A673 (cell line): ENCODE measurements around the gene SLC39A3. TPM values are rescaled to one million over a fixed set of nuclear protein-coding genes. Genes with fewer than 3 reads are reported as not detected.

Source experiments
- Bru-seq: library from RNA; stranded (reverse); fragments of 400-500 nt; gene quantifications from one replicate; lab custom pipeline; 2021; lab: Mats Ljungman, UMichigan
- BruChase-seq, 2 experiments: library from RNA; stranded (reverse); fragments of 400-500 nt; gene quantifications; one replicate each; lab custom pipeline; 2021; lab: Mats Ljungman, UMichigan
- BruUV-seq: library from RNA; stranded (reverse); fragments of 400-500 nt; replicated peaks from 2 replicates; lab custom pipeline; 2021; lab: Mats Ljungman, UMichigan
- CTCF ChIA-PET: fragments of 300-600 bp; sonication (Branson Sonifier 250); formaldehyde crosslinking; loops from one replicate; lab custom pipeline; 2022; ENCODE audit warnings: antibody characterized with exemption; lab: Charles Lee
- POLR2A ChIA-PET: fragments of 300-600 bp; sonication (Branson Sonifier 250); formaldehyde crosslinking; loops from one replicate; lab custom pipeline; 2022; ENCODE audit warnings: antibody characterized with exemption; ENCODE audit not compliant: low non-redundant PET; lab: Charles Lee
- DNase-seq: peaks from one replicate; pipeline ENCODE4 v3.0.0-alpha.2; 2015; ENCODE audit warnings: low spot score
- H3K27ac ChIP-seq: fragments of 200-600 bp; sonication (generic); 2 replicates; pipeline ENCODE4 v1.5.1; 2016; ENCODE audit warnings: mixed run types, low read depth, mild to moderate bottlenecking, mixed read lengths, antibody characterized with exemption, low read length; ENCODE audit not compliant: poor library complexity, severe bottlenecking
- H3K27me3 ChIP-seq: fragments of 200-600 bp; sonication (generic); replicated peaks from 2 replicates; pipeline ENCODE4 v1.6.1; 2017; ENCODE audit warnings: mixed run types, low read depth, mild to moderate bottlenecking, mixed read lengths, antibody characterized with exemption, low read length; ENCODE audit not compliant: insufficient read depth, poor library complexity
- H3K36me3 ChIP-seq: fragments of 200-600 bp; sonication (generic); 2 replicates; pipeline ENCODE4 v1.6.1; 2016; ENCODE audit warnings: mixed run types, mild to moderate bottlenecking, mixed read lengths, antibody characterized with exemption, low read length; ENCODE audit not compliant: insufficient read depth, poor library complexity, severe bottlenecking
- H3K4me1 ChIP-seq: fragments of 200-600 bp; sonication (generic); 2 replicates; pipeline ENCODE4 v1.6.1; 2017; ENCODE audit warnings: mixed run types, mild to moderate bottlenecking, mixed read lengths, antibody characterized with exemption, low read length; ENCODE audit not compliant: insufficient read depth, poor library complexity, severe bottlenecking
- H3K4me3 ChIP-seq: fragments of 200-600 bp; sonication (generic); 2 replicates; pipeline ENCODE4 v1.5.1; 2016; ENCODE audit warnings: low read depth, mixed run types, mild to moderate bottlenecking, mixed read lengths, low read length; ENCODE audit not compliant: poor library complexity, severe bottlenecking
- H3K9me3 ChIP-seq: fragments of 200-600 bp; sonication (generic); 2 replicates; pipeline ENCODE4 v1.6.1; 2016; ENCODE audit warnings: mixed run types, low read depth, mild to moderate bottlenecking, mixed read lengths, antibody characterized with exemption, low read length; ENCODE audit not compliant: poor library complexity, severe bottlenecking
- EZH2 ChIP-seq: fragments of 200-600 bp; sonication (generic); IDR thresholded peaks from 2 replicates; pipeline ENCODE4 v1.6.1; 2017; ENCODE audit warnings: borderline replicate concordance, low read depth, mild to moderate bottlenecking, mixed read lengths, antibody characterized with exemption, low read length; ENCODE audit not compliant: poor library complexity, severe bottlenecking
- intact Hi-C: fragments of 100-400 bp; cut with micrococcal nuclease; formaldehyde crosslinking; loops from one replicate; pipeline ENCODE4 v1.10.0; 2022; ENCODE audit not compliant: unreplicated experiment
- long read RNA-seq: library from polyadenylated mRNA; stranded (forward); transcript quantifications from one replicate; pipeline ENCODE4 v2.0.0, GENCODE V29; 2022
- total RNA-seq: library from RNA; stranded (reverse); gene quantifications from 2 replicates; pipeline ENCODE4 v1.2.3, GENCODE V29; 2021
- TF ChIP-seq, protein P1 (sequence below): fragments of 300-800, 200-600 bp; sonication (generic); conservative IDR thresholded peaks from 2 replicates; pipeline ENCODE4 v1.5.1; 2017; ENCODE audit warnings: low read depth, mild to moderate bottlenecking, antibody characterized with exemption, low read length, moderate library complexity, mixed read lengths

Gene SLC39A3
- total RNA-seq: 43.2 and 44.8 TPM in 2 replicates
- percentile 49 among the genes with signal in this experiment for Bru-seq, nascent RNA
- BruChase-seq, experiment 1, labeled RNA remaining after a 2-hour chase: percentile 55 among the genes with signal in this experiment
- BruChase-seq, experiment 2, labeled RNA remaining after a 6-hour chase: percentile 66 among the genes with signal in this experiment
- long read RNA-seq, transcript SLC39A3-201 (3 exons, 1,502 nt): major isoform, 108 of 140 reads
- long read RNA-seq, transcript SLC39A3-202 (2 exons, 2,940 nt): minor isoform, 6 of 140 reads
- long read RNA-seq, partial matches to known transcripts: 9 of 140 reads
- long read RNA-seq, other reads (novel, unspliced or antisense): 15 of 140 reads

- no peaks in the 10 kb centered on the region for H3K9me3 ChIP-seq
- no peak for TF ChIP-seq EZH2
- TF ChIP-seq, protein P1, sequence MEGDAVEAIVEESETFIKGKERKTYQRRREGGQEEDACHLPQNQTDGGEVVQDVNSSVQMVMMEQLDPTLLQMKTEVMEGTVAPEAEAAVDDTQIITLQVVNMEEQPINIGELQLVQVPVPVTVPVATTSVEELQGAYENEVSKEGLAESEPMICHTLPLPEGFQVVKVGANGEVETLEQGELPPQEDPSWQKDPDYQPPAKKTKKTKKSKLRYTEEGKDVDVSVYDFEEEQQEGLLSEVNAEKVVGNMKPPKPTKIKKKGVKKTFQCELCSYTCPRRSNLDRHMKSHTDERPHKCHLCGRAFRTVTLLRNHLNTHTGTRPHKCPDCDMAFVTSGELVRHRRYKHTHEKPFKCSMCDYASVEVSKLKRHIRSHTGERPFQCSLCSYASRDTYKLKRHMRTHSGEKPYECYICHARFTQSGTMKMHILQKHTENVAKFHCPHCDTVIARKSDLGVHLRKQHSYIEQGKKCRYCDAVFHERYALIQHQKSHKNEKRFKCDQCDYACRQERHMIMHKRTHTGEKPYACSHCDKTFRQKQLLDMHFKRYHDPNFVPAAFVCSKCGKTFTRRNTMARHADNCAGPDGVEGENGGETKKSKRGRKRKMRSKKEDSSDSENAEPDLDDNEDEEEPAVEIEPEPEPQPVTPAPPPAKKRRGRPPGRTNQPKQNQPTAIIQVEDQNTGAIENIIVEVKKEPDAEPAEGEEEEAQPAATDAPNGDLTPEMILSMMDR: no peak
- BruUV-seq: no TSS peak
- intact Hi-C loops: no loop called here
- peak; percentile 98 for DNase-seq
- POLR2A ChIA-PET: interaction anchor here (0.6 to 0.7 kb wide), 2 partner anchors 81 to 611 kb away, joined by 3 to 4 read pairs; no protein-coding TSS in a partner anchor
- CTCF ChIA-PET: no interaction called here
- H3K4me3 ChIP-seq: peak within 1 kb of the TSS; percentile 75
- H3K27me3 ChIP-seq: no peaks in the 10 kb centered on the region
- peak within 1 kb of the TSS; percentile 73 for H3K27ac ChIP-seq
- H3K36me3 ChIP-seq: peaks cover 4% of the 10 kb centered on the region
- H3K4me1 ChIP-seq: no peaks in the 10 kb centered on the region
Measured at GRCh38 chr19:2739602-2740313, at the start of gene SLC39A3. Gene SLC39A3, minus strand, starts transcription at chr19:2740017. Its CDS starts 2,760 bp downstream, at chr19:2737257.

- intact Hi-C loops: no loop called here
- BruUV-seq: no TSS peak
- H3K4me1 ChIP-seq: peaks cover 14% of the 10 kb centered on the region
- no peak for TF ChIP-seq EZH2
- TF ChIP-seq, protein P1: no peak
- POLR2A ChIA-PET: no interaction called here
- no peaks in the 10 kb centered on the region for H3K9me3 ChIP-seq
- CTCF ChIA-PET: no interaction called here
- peaks cover 13% of the 10 kb centered on the region for H3K36me3 ChIP-seq
- H3K27me3 ChIP-seq: no peaks in the 10 kb centered on the region
- H3K27ac ChIP-seq: no peak overlapping the region
- DNase-seq: no peak
- no peak overlapping the region for H3K4me3 ChIP-seq
Measured at GRCh38 chr19:2788237-2788636, 48.4 kb upstream of the SLC39A3 start.

GRCh38 chr19:2787115-2787514 is 47.3 kb upstream of the SLC39A3 start:
- CTCF ChIA-PET: no interaction called here
- no peak for DNase-seq
- Histone ChIP-seq H3K9me3 (no peaks in the 10 kb centered on the region), H3K4me1 (peaks cover 14% of the 10 kb centered on the region), H3K27ac (no peak overlapping the region), H3K36me3 (peaks cover 13% of the 10 kb centered on the region), H3K27me3 (no peaks in the 10 kb centered on the region), H3K4me3 (no peak overlapping the region)
- POLR2A ChIA-PET: no interaction called here
- BruUV-seq: no TSS peak
- intact Hi-C loops: no loop called here
- TF ChIP-seq, protein P1: no peak
- TF ChIP-seq EZH2: no peak
